Astrocyte of the cerebellum (primary cell): ENCODE measurements around the gene DHX15.

Experiments
- DNase-seq: peaks from one replicate; pipeline ENCODE4 v3.0.0-alpha.2; 2011; ENCODE audit warnings: low read depth
- H3K4me3 ChIP-seq: 2 replicates; pipeline ENCODE4 v1.5.1; 2011; ENCODE audit warnings: mild to moderate bottlenecking, low read depth, low read length, moderate library complexity
- in situ Hi-C: cut with HindIII; loops from 2 replicates; pipeline ENCODE4 v1.10.0; 2017; ENCODE audit warnings: low sequenced_read_pairs
- TF ChIP-seq, protein P1 (sequence below): IDR thresholded peaks from 2 replicates; pipeline ENCODE4 v1.5.1; 2012; ENCODE audit warnings: low read length, low read depth, moderate library complexity, mild to moderate bottlenecking; ENCODE audit errors: missing control alignments

Gene DHX15

DNA sequence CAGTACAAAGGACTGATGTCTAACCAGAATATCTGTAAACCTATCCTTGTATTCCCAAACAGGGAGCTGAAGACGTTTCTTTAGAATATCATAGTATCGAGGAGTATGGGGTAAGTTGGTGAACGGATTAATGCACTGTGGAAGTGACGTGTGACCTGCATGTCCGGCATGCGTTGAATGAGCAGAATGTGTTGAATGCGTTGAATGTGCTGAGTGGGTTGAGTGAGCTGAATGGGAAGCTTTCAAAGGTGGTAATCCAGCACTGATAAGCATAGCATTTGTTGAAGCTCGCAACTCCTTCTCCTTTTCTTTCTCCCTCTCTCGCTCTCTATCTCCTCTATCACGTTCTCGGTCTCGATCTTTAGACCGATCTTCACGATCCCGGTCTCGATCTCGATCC lies 8.1 kb downstream of the DHX15 start:
- no peak overlapping the region for H3K4me3 ChIP-seq
- TF ChIP-seq, protein P1, sequence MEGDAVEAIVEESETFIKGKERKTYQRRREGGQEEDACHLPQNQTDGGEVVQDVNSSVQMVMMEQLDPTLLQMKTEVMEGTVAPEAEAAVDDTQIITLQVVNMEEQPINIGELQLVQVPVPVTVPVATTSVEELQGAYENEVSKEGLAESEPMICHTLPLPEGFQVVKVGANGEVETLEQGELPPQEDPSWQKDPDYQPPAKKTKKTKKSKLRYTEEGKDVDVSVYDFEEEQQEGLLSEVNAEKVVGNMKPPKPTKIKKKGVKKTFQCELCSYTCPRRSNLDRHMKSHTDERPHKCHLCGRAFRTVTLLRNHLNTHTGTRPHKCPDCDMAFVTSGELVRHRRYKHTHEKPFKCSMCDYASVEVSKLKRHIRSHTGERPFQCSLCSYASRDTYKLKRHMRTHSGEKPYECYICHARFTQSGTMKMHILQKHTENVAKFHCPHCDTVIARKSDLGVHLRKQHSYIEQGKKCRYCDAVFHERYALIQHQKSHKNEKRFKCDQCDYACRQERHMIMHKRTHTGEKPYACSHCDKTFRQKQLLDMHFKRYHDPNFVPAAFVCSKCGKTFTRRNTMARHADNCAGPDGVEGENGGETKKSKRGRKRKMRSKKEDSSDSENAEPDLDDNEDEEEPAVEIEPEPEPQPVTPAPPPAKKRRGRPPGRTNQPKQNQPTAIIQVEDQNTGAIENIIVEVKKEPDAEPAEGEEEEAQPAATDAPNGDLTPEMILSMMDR: no peak
- in situ Hi-C loops: no loop called here
- DNase-seq: no peak

DNA sequence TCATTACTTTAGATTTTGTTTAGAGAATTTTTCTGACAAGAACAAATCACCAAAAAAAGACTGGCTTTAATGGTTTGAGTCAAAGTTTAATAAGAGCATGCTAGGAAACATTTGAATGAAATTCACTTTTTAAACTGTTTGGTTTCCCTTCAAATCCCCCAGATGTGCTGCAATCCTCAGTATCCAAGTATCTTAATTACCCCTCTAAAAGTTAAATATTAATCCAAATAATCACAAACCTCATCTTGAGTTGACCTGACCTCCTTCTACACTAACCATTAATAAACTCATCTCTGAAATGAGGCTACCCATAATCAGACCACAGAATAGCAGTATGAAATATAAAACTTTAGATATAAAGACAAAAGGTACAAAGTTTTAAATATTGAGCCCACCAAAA lies 10.1 kb downstream of the DHX15 start:
- TF ChIP-seq, protein P1: no peak
- in situ Hi-C loops: no loop called here
- no peak for DNase-seq
- no peak overlapping the region for H3K4me3 ChIP-seq

DNA sequence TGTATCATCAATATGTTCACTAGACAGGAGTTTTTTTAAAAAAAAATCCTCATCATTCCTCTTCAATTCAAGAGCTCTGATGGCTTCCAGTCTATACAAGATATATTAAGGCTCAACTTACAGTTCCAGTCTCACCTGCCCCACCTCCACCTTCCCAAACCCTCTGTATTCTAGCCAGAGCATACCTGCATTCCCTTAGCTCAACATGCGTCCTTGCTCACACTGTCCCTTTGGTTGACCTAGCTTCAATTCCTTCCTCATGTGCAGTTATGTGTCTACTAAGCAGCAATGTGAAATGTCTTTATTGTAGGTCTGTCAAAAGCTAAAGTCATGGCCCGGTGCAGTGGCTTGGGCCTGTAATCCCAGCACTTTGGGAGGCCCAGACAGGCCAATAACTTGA lies 10.8 kb downstream of the DHX15 start:
- in situ Hi-C loops: no loop called here
- DNase-seq: no peak
- TF ChIP-seq, protein P1: no peak
- H3K4me3 ChIP-seq: no peak overlapping the region

DNA sequence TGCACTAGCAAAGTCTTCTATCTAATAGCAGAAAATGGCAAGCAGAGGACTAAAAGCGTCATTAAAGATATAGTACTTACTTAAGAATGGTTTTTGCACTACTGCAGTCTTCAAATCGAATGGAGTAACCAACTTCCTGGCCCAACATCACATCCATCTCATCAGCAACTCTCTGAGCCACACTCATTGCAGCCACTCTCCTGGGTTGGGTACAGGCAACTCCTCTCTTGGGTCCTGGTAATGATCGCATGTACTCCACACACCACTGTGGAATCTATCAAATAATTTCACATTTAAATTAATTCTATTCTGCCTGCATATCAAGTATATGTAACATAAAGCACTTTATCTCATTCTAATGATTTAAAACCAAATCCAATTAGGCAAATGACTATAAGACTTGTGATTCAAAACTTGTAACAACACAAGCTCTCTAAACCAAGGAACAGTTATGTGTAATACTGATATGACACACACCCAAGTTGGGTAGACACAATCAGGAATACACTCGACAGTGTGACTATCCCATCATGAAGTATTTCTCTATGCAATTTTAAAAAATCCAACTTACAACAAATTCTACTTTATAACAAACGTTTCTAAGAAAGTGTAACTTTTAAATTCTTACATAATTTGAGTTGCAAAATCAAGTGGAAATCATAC lies 13.6 kb downstream of the DHX15 start:
- in situ Hi-C loops: no loop called here
- TF ChIP-seq, protein P1: no peak
- no peak for DNase-seq

DNA sequence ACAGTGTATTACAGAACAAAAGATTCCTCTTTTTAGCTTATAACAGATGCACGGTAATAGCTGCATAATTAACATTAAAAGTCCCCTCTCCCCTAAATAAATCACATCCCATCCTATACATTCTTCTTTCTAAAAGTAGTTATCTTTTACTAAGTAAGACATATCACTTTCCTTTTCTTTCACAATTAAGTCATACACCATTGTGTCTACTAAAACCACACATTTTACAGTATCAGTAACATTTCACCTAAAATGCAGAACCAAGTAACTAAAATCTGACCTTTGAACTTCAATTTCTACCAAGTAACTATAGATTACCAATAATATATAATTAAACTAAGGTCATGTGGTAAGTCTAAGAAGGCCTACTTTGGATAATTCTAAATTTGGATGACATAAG lies 14.2 kb downstream of the DHX15 start:
- no peak overlapping the region for H3K4me3 ChIP-seq
- no peak for DNase-seq

More for the DNA sequence above, 13.6 kb downstream of the DHX15 start:
- no peak overlapping the region for H3K4me3 ChIP-seq

DNA sequence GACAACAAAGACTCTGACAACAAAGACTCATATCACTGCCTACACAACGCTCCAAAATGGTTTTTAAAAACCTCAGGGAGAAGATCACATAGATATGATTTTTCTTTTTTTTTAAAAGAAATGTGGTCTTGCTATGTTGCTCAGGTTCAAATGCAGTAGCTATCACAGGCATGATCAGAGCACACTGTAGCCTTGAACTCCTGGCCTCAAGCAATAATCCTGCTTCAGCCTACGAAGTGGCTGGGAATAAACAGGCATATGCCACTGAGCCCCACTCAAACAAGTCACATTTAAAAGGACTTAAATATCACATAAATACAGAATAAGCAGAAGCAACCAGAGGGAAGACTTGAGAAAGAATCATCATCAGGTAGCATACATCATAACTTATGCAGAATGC lies 14.7 kb downstream of the DHX15 start:
- TF ChIP-seq, protein P1: no peak
- no peak for DNase-seq
- no peak overlapping the region for H3K4me3 ChIP-seq
- in situ Hi-C loops: no loop called here

More for the DNA sequence above, 14.2 kb downstream of the DHX15 start:
- in situ Hi-C loops: no loop called here
- TF ChIP-seq, protein P1: no peak
